GM19463 (cell line): ENCODE measurements around the gene MYT1.

Source experiments
- ATAC-seq: cut with Tn5 transposase; IDR thresholded peaks from one replicate; pipeline ENCODE4 v1.9.1; 2021; ENCODE audit warnings: mild to moderate bottlenecking, moderate library complexity; ENCODE audit not compliant: unreplicated experiment

The MYT1 gene

GRCh38 chr20:64188682-64189529 is 24.7 kb downstream of the MYT1 start:
- ATAC-seq, result no peak

GRCh38 chr20:64189530-64189966 is 25.3 kb downstream of the MYT1 start:
- ATAC-seq, result no peak

- ATAC-seq, result no peak
Observed at GRCh38 chr20:64189986-64190385, 25.7 kb downstream of the MYT1 start.

GRCh38 chr20:64191002-64191401 is 26.8 kb downstream of the MYT1 start:
- ATAC-seq, result no peak

GRCh38 chr20:64192406-64192805 is 28.2 kb downstream of the MYT1 start:
- ATAC-seq, result no peak

GRCh38 chr20:64193058-64193457 is 28.8 kb downstream of the MYT1 start:
- ATAC-seq, result no peak

- no peak for ATAC-seq
Observed at GRCh38 chr20:64194269-64194668, 30.0 kb downstream of the MYT1 start.

- ATAC-seq, result no peak
Observed at GRCh38 chr20:64196309-64196708, 32.1 kb downstream of the MYT1 start.

- ATAC-seq, result no peak
Observed at GRCh38 chr20:64196847-64197306, 32.6 kb downstream of the MYT1 start.

- no peak for ATAC-seq
Observed at GRCh38 chr20:64198347-64198746, 34.1 kb downstream of the MYT1 start.

- ATAC-seq, result no peak
Observed at GRCh38 chr20:64199395-64199794, 35.1 kb downstream of the MYT1 start.

GRCh38 chr20:64200740-64201139 is 36.5 kb downstream of the MYT1 start:
- no peak for ATAC-seq

- no peak for ATAC-seq
Observed at GRCh38 chr20:64201653-64202052, 37.4 kb downstream of the MYT1 start.

- ATAC-seq, result no peak
Observed at GRCh38 chr20:64203037-64203777, 39.0 kb downstream of the MYT1 start.

- no peak for ATAC-seq
Observed at GRCh38 chr20:64205611-64206026, 41.4 kb downstream of the MYT1 start.

GRCh38 chr20:64206614-64207013 is 42.4 kb downstream of the MYT1 start:
- ATAC-seq, result no peak

GRCh38 chr20:64207641-64208590 is 43.7 kb downstream of the MYT1 start:
- no peak for ATAC-seq

GRCh38 chr20:64209148-64209547 is 44.9 kb downstream of the MYT1 start:
- ATAC-seq, result no peak

- ATAC-seq, result no peak
Observed at GRCh38 chr20:64210656-64211369, 46.6 kb downstream of the MYT1 start.
